Sigmoid colon (tissue), 4 donors: ENCODE measurements around the gene LGALS3.
"Not testable (repeated sequence)": the region's sequence is repeated elsewhere in the genome, so short reads cannot be mapped to it uniquely, and the experiment has no call there.

ENCODE experiments used
- CTCF ChIP-seq, 4 experiments: fragments of 450-650 bp in 3 of 4; fragments of 200-600 bp in 1 of 4; IDR thresholded peaks; one replicate each; pipeline ENCODE4 v1.5.1; 2016 to 2019; ENCODE audit warnings: antibody characterized with exemption in 4 of 4, mild to moderate bottlenecking in 3 of 4, moderate library complexity in 2 of 4
- EP300 ChIP-seq, 4 donors: sonication (generic); formaldehyde crosslinking; IDR thresholded peaks; one replicate each; pipeline ENCODE4 v1.6.1; 2017; ENCODE audit warnings: antibody characterized with exemption in 4 of 4
- POLR2A ChIP-seq, 2 donors: fragments of 450-650 bp; IDR thresholded peaks; one replicate each; pipeline ENCODE4 v1.6.1; 2016; ENCODE audit warnings: antibody characterized with exemption in 2 of 2, mild to moderate bottlenecking in 2 of 2, moderate library complexity in 2 of 2
- POLR2AphosphoS5 ChIP-seq, 4 donors: sonication (generic); formaldehyde crosslinking; IDR thresholded peaks; one replicate each; pipeline ENCODE4 v1.6.1; 2017; ENCODE audit warnings: antibody characterized with exemption in 4 of 4

- TF ChIP-seq POLR2AphosphoS5, CTCF, POLR2A, EP300 (IDR thresholded peaks at IDR 0.05): not testable (repeated sequence)
These were observed 49.1 kb upstream of the LGALS3 start for GRCh38 chr14:55079961-55080360.
